Memory B cell (primary cell): ENCODE measurements around the gene KIAA0513.
A peak's percentile ranks its signal among the peaks of the same experiment; 100 is the strongest.

Experiments used
- ATAC-seq: fragments of 150-1000 bp; cut with Tn5 transposase; 2 replicates; pipeline ENCODE4 v1.10.0; 2021; ENCODE audit warnings: low read depth, mild to moderate bottlenecking, moderate library complexity
- DNase-seq, 2 donors: peaks; one replicate each; pipeline ENCODE4 v3.0.0; 2022; ENCODE audit warnings: low spot score in 2 of 2
- H3K27ac Mint-ChIP-seq: one replicate; pipeline ENCODE4 v1.8.0; 2022; ENCODE audit warnings: mild to moderate bottlenecking, moderate library complexity, mixed read lengths
- H3K27me3 Mint-ChIP-seq: one replicate; pipeline ENCODE4 v1.8.0; 2022; ENCODE audit warnings: mixed read lengths
- H3K36me3 Mint-ChIP-seq: one replicate; pipeline ENCODE4 v1.8.0; 2022; ENCODE audit warnings: mild to moderate bottlenecking, mixed read lengths
- H3K4me1 Mint-ChIP-seq: one replicate; pipeline ENCODE4 v1.8.0; 2022; ENCODE audit warnings: mixed read lengths
- H3K4me3 Mint-ChIP-seq: one replicate; pipeline ENCODE4 v1.8.0; 2022; ENCODE audit warnings: mild to moderate bottlenecking, moderate library complexity, mixed read lengths
- H3K9me3 Mint-ChIP-seq: one replicate; pipeline ENCODE4 v1.8.0; 2022; ENCODE audit warnings: mixed read lengths

The KIAA0513 gene, protein sequence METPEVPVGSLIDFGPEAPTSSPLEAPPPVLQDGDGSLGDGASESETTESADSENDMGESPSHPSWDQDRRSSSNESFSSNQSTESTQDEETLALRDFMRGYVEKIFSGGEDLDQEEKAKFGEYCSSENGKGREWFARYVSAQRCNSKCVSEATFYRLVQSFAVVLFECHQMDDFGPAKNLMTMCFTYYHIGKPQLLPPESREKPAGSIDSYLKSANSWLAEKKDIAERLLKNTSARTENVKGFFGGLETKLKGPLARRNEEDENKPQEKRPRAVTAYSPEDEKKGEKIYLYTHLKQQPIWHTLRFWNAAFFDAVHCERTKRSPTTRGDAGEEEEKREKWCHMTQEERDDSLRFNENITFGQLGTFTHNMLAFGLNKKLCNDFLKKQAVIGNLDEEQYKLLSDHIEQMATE

DNA sequence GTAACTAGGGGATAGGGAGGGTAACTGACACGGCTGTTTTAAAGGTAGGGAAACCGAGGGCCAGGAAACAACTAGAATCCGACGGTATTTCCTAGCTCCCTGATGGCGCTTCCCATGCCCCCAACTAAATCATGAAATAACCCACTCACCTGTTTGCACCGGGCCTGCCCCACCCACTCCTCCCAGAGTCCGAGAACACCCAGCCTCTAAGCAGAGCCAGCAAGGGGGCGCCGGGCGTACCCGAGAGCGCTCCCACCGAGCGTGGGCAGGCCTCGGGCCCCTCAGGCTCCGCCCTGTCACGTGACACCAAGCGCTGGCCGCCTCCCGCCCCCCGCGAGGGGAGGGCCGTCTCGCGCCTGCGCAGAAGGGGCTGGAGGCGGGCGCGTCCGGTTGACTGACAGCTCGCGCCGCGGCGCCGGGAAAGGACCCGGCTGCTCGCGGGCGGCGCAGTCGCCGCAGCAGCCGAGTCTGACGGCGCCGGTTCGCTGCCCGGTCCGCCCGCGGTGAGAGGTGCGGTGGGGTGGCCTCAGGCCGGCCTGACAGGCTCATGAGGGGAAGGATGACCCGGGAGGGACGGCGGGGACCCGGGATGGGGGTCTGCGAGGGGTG, at the start of gene KIAA0513:
TSS of gene KIAA0513 (plus strand) at position 447 of the 609 bp plus-strand sequence. CDS start 39,277 bp downstream, outside the sequence.
- ATAC-seq: peak; percentile 85
- DNase-seq: peak; percentile 98
- H3K4me3 Mint-ChIP-seq: peak within 1 kb of the TSS; percentile 95
- peaks cover 29% of the 10 kb centered on the region for H3K4me1 Mint-ChIP-seq
- no peaks in the 10 kb centered on the region for H3K9me3 Mint-ChIP-seq
- peaks cover 2% of the 10 kb centered on the region for H3K36me3 Mint-ChIP-seq
- peak within 1 kb of the TSS; percentile 91 for H3K27ac Mint-ChIP-seq
- H3K27me3 Mint-ChIP-seq: no peaks in the 10 kb centered on the region

DNA sequence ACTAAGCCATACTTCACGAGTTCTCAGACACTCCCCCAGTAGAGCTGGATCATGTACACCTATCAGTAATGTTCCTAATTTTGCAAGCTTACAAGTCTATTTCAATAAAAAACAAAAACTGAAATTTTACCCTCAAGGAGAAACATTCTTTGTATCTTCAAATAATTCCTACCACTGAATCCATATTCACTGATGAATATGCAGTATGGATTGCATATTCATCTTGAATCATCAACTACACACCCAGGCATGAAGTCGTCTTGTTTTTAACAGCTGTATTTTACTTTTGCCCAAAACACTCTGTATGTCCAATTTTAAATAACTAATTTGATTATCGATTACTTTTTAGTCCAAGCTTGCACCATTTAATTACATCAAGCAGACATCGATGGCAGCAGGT, 48.1 kb upstream of the KIAA0513 start:
- Mint-ChIP-seq H3K4me3 (no peak overlapping the region), H3K27me3 (no peaks in the 10 kb centered on the region), H3K36me3 (peaks cover 33% of the 10 kb centered on the region), H3K4me1 (peaks cover 2% of the 10 kb centered on the region), H3K27ac (no peak overlapping the region), H3K9me3 (no peaks in the 10 kb centered on the region)
- ATAC-seq (no peak), DNase-seq (no peak)

DNA sequence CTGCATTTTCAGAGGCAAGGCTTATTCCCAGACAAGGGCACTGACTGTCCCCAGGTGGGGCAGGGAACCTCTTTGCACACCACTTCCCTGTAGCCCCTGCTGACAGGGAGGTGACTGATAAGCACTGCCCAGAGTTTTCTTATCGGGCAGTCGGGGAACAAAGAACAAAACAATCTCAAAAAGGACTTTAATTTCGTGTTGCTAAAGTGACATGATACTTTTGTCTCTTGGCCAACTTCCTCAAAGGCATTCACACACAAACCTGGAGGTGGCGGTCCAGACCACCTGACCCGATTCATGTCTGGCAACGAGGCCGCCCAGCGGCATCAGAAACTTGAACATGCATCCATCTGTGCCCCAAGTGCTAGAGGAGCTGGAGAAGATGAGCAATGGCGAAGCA, 45.2 kb upstream of the KIAA0513 start:
- peak overlapping the region; percentile 33 for H3K27ac Mint-ChIP-seq
- H3K27me3 Mint-ChIP-seq: no peaks in the 10 kb centered on the region
- no peaks in the 10 kb centered on the region for H3K9me3 Mint-ChIP-seq
- DNase-seq: no peak
- H3K36me3 Mint-ChIP-seq: peaks cover 41% of the 10 kb centered on the region
- H3K4me3 Mint-ChIP-seq: no peak overlapping the region
- ATAC-seq: no peak
- peaks cover 6% of the 10 kb centered on the region for H3K4me1 Mint-ChIP-seq

DNA sequence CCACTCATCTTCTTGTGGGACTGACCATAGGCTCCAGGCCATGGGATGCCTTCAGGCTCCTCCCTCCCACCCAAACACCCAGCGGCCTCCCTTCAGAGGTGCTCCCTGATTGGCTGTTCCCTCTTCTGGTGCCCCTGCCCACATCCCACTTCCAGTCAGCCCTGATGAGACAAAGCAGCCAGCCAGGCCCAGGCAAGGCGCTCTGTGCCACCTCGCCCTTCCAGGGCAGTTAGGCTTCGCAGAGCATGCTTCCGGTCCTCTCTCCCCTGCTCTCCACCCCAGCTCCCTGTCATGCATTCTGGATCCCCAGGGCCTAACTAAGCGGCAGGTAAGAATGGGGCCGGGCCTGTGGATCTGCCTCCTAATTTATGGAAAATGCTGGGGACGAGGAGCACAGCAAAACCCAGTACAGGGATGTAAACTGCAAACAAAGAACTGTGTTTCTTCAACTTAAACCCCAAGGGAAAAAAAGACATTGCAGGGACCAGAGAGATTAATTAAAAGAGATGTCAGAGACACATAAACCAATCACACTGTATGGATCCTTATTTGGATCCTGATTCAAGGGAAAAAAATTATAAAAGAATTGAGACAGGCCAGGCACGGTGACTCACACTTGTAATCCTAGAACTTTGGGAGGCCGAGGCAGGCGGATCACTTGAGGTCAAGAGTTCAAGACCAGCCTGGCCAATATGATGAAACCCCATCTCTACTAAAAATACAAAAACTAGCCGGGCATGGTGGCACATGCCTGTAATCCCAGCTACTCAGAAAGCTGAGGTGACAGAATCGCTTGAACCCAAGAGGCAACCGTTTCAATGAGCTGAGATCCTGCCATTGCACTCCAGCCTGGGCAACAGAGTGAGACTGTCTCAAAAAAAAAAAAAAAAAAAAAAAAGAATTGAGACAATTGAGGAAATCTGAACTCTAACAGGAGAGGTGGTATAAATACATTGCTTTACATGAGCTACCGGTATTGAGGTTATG, 42.2 kb upstream of the KIAA0513 start:
- no peak overlapping the region for H3K4me3 Mint-ChIP-seq
- no peak for ATAC-seq
- peaks cover 40% of the 10 kb centered on the region for H3K36me3 Mint-ChIP-seq
- peaks cover 6% of the 10 kb centered on the region for H3K4me1 Mint-ChIP-seq
- H3K27me3 Mint-ChIP-seq: no peaks in the 10 kb centered on the region
- no peaks in the 10 kb centered on the region for H3K9me3 Mint-ChIP-seq
- no peak for DNase-seq
- H3K27ac Mint-ChIP-seq: peak overlapping the region; percentile 53

DNA sequence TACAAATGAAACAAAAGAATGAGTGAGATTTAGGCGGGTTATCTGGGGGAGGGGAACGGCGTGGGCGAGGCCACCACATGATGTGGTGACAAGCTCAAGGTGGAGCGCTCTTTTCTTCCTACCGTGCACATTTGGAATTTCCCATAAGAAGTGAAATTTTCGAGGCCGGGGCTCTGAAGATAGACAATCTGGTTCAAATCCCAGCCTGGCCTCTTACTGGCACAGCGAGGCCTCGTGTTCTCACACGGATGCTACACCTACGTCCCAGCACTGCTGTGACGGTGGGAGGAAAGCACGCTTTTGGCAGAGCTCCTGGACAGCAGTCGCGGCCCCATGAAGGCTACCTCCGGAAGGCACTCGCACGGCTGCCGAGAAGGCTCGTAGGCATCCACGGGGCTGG, 41.5 kb upstream of the KIAA0513 start:
- H3K36me3 Mint-ChIP-seq: peaks cover 37% of the 10 kb centered on the region
- no peak overlapping the region for H3K4me3 Mint-ChIP-seq
- DNase-seq (no peak), ATAC-seq (no peak)
- no peaks in the 10 kb centered on the region for H3K27me3 Mint-ChIP-seq
- peak overlapping the region; percentile 53 for H3K27ac Mint-ChIP-seq
- H3K4me1 Mint-ChIP-seq: peaks cover 6% of the 10 kb centered on the region
- no peaks in the 10 kb centered on the region for H3K9me3 Mint-ChIP-seq

DNA sequence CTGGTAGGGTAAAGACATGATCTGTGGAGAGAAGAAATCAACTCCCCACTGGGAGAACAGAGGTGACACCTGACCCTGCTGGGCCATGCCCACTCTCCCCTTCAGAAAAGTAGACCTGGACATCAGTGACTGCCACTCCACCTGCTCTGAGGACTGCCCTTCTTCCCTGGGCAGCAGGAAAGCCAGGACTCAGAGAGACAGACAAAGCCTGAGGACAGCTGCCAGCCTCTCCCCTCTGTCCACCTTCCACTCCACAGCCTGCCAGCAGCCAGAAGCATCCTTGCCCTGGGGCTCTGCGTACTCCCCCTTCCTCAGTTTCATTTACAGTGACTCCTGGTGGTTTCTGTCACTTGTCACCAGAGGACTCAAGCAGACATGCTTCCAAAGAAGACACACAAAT, 40.7 kb upstream of the KIAA0513 start:
- no peak for DNase-seq
- peaks cover 6% of the 10 kb centered on the region for H3K4me1 Mint-ChIP-seq
- H3K4me3 Mint-ChIP-seq: no peak overlapping the region
- H3K36me3 Mint-ChIP-seq: peaks cover 37% of the 10 kb centered on the region
- ATAC-seq: no peak
- H3K27me3 Mint-ChIP-seq: no peaks in the 10 kb centered on the region
- H3K27ac Mint-ChIP-seq: peak overlapping the region; percentile 24
- no peaks in the 10 kb centered on the region for H3K9me3 Mint-ChIP-seq

DNA sequence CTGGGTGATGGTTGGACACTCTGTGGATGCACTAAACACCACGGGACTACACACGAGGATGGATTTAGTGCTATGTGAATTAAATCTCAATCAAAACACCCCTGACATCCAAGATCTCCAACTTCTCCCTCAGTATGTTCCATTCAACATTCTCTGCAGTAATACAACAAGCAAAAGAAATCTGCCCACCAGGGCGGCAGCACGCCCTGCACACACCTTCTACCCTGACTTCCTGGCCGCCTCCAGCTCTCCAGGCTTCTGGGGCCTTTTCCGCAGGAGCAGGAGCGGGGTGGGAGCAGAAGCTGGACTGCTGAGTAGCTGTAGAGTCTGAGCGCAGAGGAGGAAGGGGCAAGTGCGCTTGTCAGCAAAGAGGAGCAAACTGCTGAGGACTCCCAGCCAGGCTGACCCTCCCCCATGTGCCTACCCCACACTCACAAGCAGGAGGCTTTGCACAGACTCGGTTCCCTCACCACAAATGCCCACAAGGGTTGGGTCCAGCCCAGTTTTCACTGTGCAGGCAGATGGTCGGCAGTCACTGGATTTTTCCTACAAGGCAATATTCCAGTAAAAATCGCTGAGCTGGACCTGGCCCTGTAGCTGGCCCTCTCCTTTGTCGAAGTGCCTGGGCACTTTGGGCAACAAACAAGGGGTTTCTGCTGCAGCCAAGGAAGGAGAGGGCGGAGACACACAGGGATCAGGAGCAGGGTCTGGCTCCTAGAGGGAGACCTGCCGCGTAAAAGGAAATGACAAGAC, 39.1 kb upstream of the KIAA0513 start:
- Mint-ChIP-seq H3K9me3 (no peaks in the 10 kb centered on the region), H3K27ac (no peak overlapping the region), H3K27me3 (no peaks in the 10 kb centered on the region), H3K36me3 (peaks cover 38% of the 10 kb centered on the region), H3K4me1 (peaks cover 5% of the 10 kb centered on the region), H3K4me3 (no peak overlapping the region)
- ATAC-seq (no peak), DNase-seq (no peak)

DNA sequence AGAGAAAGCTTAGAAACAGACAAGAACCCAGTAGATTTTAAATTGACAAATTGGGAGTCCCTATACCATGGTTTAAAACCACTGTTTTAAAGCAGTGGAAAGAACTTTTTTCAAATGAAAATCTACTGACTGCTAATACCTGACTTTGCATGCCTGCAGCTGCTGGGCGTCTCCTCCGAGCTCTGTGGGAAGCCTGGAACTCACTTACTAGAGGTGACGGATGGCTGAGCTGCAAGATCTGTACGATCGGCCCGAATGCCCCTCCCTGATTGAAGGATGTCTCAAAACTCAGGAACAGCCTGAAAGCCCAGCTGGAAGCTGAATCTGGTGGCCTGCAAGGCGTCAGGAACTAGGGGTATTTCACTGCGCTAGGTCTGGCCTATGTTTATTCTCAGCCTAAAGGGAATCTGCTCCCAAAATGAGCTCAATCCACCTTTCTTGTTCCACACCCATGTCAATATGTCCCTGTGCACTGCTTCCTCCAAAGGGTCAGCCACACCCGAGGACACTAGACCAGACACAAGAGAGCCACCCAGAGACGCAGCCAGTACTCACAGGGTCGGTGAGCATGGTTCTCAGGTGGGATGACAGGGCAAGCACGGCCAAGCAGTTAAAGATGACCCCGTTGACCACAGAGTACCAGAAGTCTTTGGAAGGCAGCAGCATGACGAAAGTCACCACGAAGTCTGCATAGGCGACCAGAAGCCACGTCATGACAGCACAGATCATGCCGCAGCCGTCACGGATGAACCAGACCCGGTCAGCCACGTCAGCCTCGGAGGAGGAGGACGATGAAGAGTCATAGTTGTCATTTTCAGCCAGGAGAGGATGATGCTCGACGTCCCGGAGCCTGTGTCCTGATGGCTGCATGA, 37.6 kb upstream of the KIAA0513 start:
- H3K36me3 Mint-ChIP-seq: peaks cover 40% of the 10 kb centered on the region
- no peak for ATAC-seq

DNA sequence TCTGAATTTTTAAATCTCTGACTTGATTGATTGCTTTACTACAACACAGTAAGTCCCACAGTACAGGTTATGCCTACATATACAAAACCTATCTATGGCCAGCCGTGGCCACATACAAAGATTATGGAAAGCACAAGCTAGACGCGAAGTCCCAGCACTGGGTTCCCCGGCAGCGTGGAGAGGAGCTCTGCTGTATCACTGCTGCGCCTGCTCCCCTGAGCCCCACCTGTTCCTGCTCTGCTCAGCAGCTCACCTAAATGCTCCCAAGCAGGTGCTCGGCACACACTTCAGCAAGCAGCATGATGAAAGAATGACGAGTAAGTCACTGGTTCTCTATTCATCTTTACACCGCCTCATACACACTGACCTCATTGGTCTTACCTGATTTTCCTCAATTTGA, 36.8 kb upstream of the KIAA0513 start:
- Mint-ChIP-seq H3K4me1 (peaks cover 5% of the 10 kb centered on the region), H3K27ac (no peak overlapping the region), H3K36me3 (peaks cover 39% of the 10 kb centered on the region), H3K9me3 (no peaks in the 10 kb centered on the region), H3K27me3 (no peaks in the 10 kb centered on the region), H3K4me3 (no peak overlapping the region)
- DNase-seq (no peak), ATAC-seq (no peak)

More for the DNA sequence above, 37.6 kb upstream of the KIAA0513 start:
- no peak overlapping the region for H3K4me3 Mint-ChIP-seq
- peaks cover 5% of the 10 kb centered on the region for H3K4me1 Mint-ChIP-seq
- no peak overlapping the region for H3K27ac Mint-ChIP-seq
- no peaks in the 10 kb centered on the region for H3K9me3 Mint-ChIP-seq
- H3K27me3 Mint-ChIP-seq: no peaks in the 10 kb centered on the region
- no peak for DNase-seq

DNA sequence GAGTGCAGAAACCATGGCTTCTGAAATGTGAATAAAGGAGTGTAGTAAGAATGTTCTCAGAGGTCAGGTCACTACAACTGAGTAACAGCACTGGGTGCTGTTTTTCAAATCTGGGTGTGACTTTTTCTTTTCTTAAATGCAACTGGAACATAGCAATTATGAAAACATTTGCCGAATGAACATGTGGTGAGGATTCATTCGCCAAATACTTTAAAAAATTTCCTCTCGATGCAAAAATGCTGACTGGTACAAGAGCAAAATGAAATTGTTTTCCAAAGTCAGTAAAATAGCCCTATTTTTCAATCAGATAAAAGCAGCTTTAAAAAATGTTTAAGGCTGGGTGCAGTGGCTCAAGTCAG, 34.9 kb upstream of the KIAA0513 start:
- Mint-ChIP-seq H3K4me1 (peaks cover 2% of the 10 kb centered on the region), H3K9me3 (no peaks in the 10 kb centered on the region), H3K27me3 (no peaks in the 10 kb centered on the region), H3K36me3 (peaks cover 25% of the 10 kb centered on the region), H3K27ac (no peak overlapping the region), H3K4me3 (no peak overlapping the region)
- ATAC-seq: no peak
- no peak for DNase-seq

DNA sequence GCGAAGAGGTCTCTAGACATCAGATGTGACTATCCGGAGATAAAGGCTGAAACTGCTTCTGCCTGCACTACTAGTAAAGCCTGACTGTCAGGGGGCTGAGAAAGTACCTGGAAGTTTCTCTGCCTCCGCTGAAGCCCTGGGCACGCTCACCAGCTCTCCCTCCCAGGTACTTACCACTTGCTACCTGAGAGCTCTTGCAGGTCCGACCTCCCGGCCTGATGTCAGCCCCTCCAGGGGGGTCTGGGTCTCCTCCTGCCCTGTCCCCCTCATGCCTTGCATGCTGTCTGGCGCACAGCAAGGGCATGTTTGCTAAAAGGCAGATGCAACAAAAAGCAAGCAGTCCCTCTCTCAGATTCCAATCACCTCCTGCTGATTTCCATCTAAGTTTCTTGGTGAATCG, 33.7 kb upstream of the KIAA0513 start:
- ATAC-seq (no peak), DNase-seq (no peak)
- no peaks in the 10 kb centered on the region for H3K9me3 Mint-ChIP-seq
- no peak overlapping the region for H3K27ac Mint-ChIP-seq
- peaks cover 2% of the 10 kb centered on the region for H3K4me1 Mint-ChIP-seq
- peaks cover 25% of the 10 kb centered on the region for H3K36me3 Mint-ChIP-seq
- H3K4me3 Mint-ChIP-seq: no peak overlapping the region
- no peaks in the 10 kb centered on the region for H3K27me3 Mint-ChIP-seq

DNA sequence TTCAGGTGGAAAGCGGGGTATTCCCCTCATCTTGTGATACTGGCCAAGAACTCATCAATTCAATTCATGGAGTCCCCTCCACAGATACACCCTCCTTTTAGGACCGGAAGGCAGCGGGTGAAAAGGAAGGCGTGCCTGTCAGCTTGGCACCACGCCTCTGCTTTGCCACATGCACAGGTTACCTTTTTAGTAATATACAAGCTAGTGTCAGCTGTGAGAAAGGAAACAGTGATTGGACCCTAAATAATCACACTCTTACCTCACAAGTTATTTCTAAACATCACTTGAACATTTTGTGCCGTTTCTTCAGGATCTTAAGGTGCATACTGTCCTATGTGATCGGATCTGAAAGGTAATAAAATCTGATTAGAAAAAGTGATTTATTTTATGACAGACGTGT, 31.9 kb upstream of the KIAA0513 start:
- ATAC-seq (no peak), DNase-seq (no peak)
- H3K9me3 Mint-ChIP-seq: no peaks in the 10 kb centered on the region
- no peaks in the 10 kb centered on the region for H3K27me3 Mint-ChIP-seq
- peaks cover 21% of the 10 kb centered on the region for H3K36me3 Mint-ChIP-seq
- no peak overlapping the region for H3K4me3 Mint-ChIP-seq
- no peak overlapping the region for H3K27ac Mint-ChIP-seq
- H3K4me1 Mint-ChIP-seq: peaks cover 8% of the 10 kb centered on the region

DNA sequence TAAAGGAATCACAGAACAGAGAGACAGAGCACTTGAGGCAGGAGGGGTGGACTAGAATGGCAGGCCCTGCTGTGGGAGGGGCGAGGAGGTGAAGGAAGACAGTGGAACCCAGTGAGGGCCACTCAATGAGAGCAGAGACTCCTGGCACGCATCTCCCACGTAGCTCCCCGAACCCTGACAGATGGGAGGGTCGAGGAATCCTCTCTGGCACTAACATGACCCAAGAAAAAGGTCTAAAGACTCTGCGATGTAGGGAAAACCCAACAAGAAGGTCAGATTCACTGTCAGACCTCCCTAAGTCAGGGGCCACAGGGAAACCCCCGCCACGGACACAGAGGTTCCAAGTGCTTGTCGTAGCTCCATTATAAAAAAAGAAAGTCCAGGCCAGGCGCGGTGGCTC, 31.2 kb upstream of the KIAA0513 start:
- Mint-ChIP-seq H3K27ac (no peak overlapping the region), H3K27me3 (no peaks in the 10 kb centered on the region), H3K36me3 (peaks cover 18% of the 10 kb centered on the region), H3K4me1 (peaks cover 10% of the 10 kb centered on the region), H3K9me3 (no peaks in the 10 kb centered on the region), H3K4me3 (no peak overlapping the region)
- ATAC-seq (no peak), DNase-seq (no peak)
